Kidney (tissue), 14 donors: ENCODE results near the gene NUDT22. TPM values are rescaled to one million over a fixed set of nuclear protein-coding genes. Genes with fewer than 3 reads are reported as not detected.

Experiments used
- DNase-seq, 5 donors: peaks; one replicate each; pipeline ENCODE4 v3.0.0-alpha.2; 2013 to 2020
- FAIRE-seq: peaks from 2 replicates; lab custom pipeline; 2012; peaks lifted over from hg19 to GRCh38; lab: Jason Lieb, UNC
- H3K27ac ChIP-seq, 2 donors: one replicate each; pipeline ENCODE4 v1.7.0; 2013; ENCODE audit warnings: low read depth in 2 of 2, low read length in 2 of 2, inconsistent platforms in 1 of 2
- H3K27me3 ChIP-seq: one replicate; pipeline ENCODE4 v1.7.1; 2013; ENCODE audit warnings: low read length, inconsistent platforms; ENCODE audit not compliant: control insufficient read depth, insufficient read depth
- H3K36me3 ChIP-seq, 3 donors: one replicate each; pipeline versions ENCODE4 v1.7.0 to v1.7.1; 2013; ENCODE audit warnings: low read length in 3 of 3, control low read depth in 1 of 3, inconsistent platforms in 1 of 3; ENCODE audit not compliant: insufficient read depth in 3 of 3, control insufficient read depth in 2 of 3
- H3K4me1 ChIP-seq, 3 donors: one replicate each; pipeline versions ENCODE4 v1.7.0 to v1.7.1; 2013; ENCODE audit warnings: low read length in 3 of 3, inconsistent platforms in 1 of 3, low read depth in 1 of 3; ENCODE audit not compliant: control insufficient read depth in 2 of 3, insufficient read depth in 2 of 3
- H3K4me3 ChIP-seq, 3 donors: one replicate each; pipeline versions ENCODE4 v1.7.0 to v1.8.1; 2013; ENCODE audit warnings: low read length in 3 of 3, control low read depth in 1 of 3, inconsistent platforms in 1 of 3
- H3K9ac ChIP-seq, 3 donors: one replicate each; pipeline versions ENCODE4 v1.7.0 to v1.7.1; 2013; ENCODE audit warnings: low read length in 3 of 3, control low read depth in 1 of 3, inconsistent platforms in 1 of 3
- H3K9me3 ChIP-seq, 3 donors: one replicate each; pipeline versions ENCODE4 v1.7.0 to v1.7.1; 2013; ENCODE audit warnings: low read length in 3 of 3, control low read depth in 1 of 3, inconsistent platforms in 1 of 3; ENCODE audit not compliant: control insufficient read depth in 2 of 3, insufficient read depth in 1 of 3
- intact Hi-C: fragments of 100-400 bp; cut with DNase I; formaldehyde crosslinking; loops from one replicate; pipeline ENCODE4 v1.11.1; 2022
- polyA plus RNA-seq: library from polyadenylated mRNA; stranded (reverse); fragments of 350-450 nt; fragmentation: Illumina TruSeq; extraction: RNeasy Lipid Tissue Mini Kit (QIAGEN cat#74804); gene quantifications from one replicate; pipeline ENCODE4 v1.2.3, GENCODE V29; 2014; ENCODE audit warnings: low read depth, low replicate concordance; ENCODE audit not compliant: insufficient read depth
- total RNA-seq: library from RNA; stranded (reverse); fragmentation: NEBNext Ultra II Directional; extraction: Animal tissue kit (Norgen Biotek cat#: 25700); gene quantifications from one replicate; pipeline ENCODE4 v1.2.1, GENCODE V29; 2021
- TF ChIP-seq, protein P1 (sequence below): IDR thresholded peaks from 3 replicates; pipeline ENCODE4 v1.5.1; 2012; ENCODE audit warnings: mild to moderate bottlenecking, moderate library complexity, borderline replicate concordance; ENCODE audit not compliant: insufficient read depth; ENCODE audit errors: extremely low read depth
- donor health status: control.
- donor health status: control.
- donor health status: control.
- donor health status: control.
- donor health status: control.
- donor health status: DM: yes; HTN: yes; CAD: no.
- donor health status: Normal renal cell carcinoma (clear cell type).

Gene NUDT22
- total and polyA plus RNA-seq, 2 donors from 2014 or later: 64.5 to 150 TPM

DNA sequence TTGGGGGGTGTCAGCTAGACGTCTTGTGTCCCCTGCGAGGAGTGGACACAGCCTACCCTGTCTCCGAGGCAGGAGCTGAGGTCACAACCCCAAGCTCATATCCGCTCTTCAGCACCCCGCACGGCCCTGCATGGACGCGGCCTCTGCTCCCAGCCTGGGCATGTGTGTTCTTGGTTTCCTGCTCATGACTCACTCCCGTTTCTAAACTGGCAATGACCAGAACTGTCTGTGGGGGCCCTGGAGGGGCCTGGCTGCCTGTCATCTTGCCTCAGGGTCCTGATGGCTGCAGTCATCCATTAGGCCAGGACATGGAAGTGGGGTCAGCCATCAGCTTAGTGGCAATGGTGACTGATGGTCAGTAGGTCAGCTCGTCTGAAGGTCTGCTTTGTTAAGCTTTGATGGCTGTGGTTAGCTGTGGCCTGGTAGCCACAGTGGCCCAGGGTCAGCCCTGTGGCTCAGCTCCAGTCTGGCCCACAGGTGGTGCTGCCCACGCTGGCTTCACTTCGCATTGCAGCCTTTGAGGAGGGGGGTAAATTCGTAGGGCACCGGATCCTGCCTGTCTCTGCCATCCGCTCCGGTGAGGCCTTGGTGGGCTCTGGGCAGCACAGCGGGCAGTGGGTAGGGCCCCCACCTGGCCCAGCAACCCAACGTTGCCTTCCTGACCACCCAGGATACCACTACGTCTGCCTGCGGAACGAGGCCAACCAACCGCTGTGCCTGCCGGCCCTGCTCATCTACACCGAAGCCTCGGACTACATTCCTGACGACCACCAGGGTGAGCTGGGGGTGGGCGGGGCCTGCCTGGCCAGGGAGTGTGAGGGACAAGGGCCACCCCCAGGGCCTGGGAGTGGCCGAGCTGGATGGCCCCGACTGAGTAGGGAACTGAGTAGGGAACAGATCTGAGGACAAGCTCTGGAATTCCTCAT is 37.2 kb downstream of the NUDT22 start:
- Histone ChIP-seq H3K9ac (no peak overlapping the region), H3K27ac (no peak overlapping the region), H3K4me3 (no peak overlapping the region), H3K9me3 (no peaks in the 10 kb centered on the region), H3K27me3 (no peaks in the 10 kb centered on the region), H3K36me3 (peaks cover 0 to 10% (median 0%) of the 10 kb centered on the region in 3 donors), H3K4me1 (peaks cover 0 to 5% (median 2%) of the 10 kb centered on the region in 3 donors)
- TF ChIP-seq, protein P1, sequence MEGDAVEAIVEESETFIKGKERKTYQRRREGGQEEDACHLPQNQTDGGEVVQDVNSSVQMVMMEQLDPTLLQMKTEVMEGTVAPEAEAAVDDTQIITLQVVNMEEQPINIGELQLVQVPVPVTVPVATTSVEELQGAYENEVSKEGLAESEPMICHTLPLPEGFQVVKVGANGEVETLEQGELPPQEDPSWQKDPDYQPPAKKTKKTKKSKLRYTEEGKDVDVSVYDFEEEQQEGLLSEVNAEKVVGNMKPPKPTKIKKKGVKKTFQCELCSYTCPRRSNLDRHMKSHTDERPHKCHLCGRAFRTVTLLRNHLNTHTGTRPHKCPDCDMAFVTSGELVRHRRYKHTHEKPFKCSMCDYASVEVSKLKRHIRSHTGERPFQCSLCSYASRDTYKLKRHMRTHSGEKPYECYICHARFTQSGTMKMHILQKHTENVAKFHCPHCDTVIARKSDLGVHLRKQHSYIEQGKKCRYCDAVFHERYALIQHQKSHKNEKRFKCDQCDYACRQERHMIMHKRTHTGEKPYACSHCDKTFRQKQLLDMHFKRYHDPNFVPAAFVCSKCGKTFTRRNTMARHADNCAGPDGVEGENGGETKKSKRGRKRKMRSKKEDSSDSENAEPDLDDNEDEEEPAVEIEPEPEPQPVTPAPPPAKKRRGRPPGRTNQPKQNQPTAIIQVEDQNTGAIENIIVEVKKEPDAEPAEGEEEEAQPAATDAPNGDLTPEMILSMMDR: no peak
- peak; percentile 65 to 85 (median 73) for DNase-seq
- intact Hi-C loops: no loop called here
- no peak for FAIRE-seq

DNA sequence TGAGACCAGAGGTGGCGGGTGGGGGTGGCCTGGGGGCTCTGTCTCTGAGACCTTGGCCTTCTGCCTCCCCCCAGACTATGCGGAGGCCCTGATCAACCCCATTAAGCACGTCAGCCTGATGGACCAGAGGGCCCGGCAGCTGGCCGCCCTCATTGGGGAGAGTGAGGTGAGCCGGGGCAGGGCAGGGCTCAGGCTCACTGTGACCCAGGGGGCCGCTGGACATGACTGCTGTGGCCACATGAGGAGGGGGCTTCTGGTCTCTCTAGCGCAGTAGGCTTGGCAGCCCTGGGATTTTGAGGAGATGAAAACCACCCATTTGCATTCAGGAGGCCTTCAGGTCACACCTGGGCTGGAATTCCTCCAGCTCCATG is 37.9 kb downstream of the NUDT22 start:
- peaks cover 0 to 8% (median 0%) of the 10 kb centered on the region in 3 donors for H3K36me3 ChIP-seq
- H3K27me3 ChIP-seq: no peaks in the 10 kb centered on the region
- peaks cover 0 to 12% (median 8%) of the 10 kb centered on the region in 3 donors for H3K4me1 ChIP-seq
- TF ChIP-seq, protein P1: no peak
- H3K4me3 ChIP-seq: no peak overlapping the region
- no peak overlapping the region for H3K9ac ChIP-seq
- FAIRE-seq (no peak), DNase-seq (no peak)
- H3K9me3 ChIP-seq: no peaks in the 10 kb centered on the region
- no peak overlapping the region for H3K27ac ChIP-seq
- intact Hi-C loops: no loop called here

DNA sequence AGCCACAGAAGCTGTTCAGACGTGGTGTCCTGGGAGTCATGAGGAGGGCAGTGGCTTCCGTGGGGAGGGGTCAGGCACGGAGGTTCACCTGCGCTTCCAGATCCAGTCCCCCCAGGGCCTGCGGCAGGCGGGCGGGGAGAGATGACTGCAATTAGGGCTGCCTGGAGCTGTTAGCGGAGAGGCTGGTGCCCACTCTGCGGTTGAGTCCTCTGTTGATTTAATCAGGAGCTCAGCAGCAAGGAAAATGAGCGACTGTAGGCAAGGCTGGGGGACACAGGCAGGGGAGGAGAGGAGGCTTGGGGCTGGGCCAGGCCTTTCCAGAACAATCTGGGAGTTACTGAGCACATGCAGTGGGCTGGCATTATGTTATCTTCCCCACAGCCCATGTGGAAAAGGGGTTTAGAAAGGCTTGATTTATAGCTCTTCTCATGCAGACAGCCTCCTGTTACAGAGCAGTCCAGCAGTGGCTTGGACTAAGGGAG is 38.3 kb downstream of the NUDT22 start:
- Histone ChIP-seq H3K9me3 (no peaks in the 10 kb centered on the region), H3K36me3 (peaks cover 0 to 8% (median 0%) of the 10 kb centered on the region in 3 donors), H3K4me1 (peaks cover 0 to 14% (median 9%) of the 10 kb centered on the region in 3 donors), H3K27ac (no peak overlapping the region), H3K27me3 (no peaks in the 10 kb centered on the region), H3K4me3 (no peak overlapping the region), H3K9ac (no peak overlapping the region)
- peak in 1 of 5 donors; percentile 69 for DNase-seq
- no peak for FAIRE-seq
- intact Hi-C loops: no loop called here
- TF ChIP-seq, protein P1: no peak
